Thymus (tissue), 11 donors: ENCODE data around the gene FRAT1. TPM values are rescaled to one million over a fixed set of nuclear protein-coding genes. Genes with fewer than 3 reads are reported as not detected.

Experiments used
- DNase-seq, 9 donors: peaks; one replicate each; pipeline ENCODE4 v3.0.0-alpha.2; 2013; ENCODE audit warnings: low spot score in 9 of 9, low read depth in 6 of 9, missing footprints in 1 of 9
- H3K27ac ChIP-seq, 2 donors: one replicate each; pipeline ENCODE4 v1.5.1; 2013; ENCODE audit warnings: control low read depth in 1 of 2, low read depth in 1 of 2, low read length in 1 of 2, mild to moderate bottlenecking in 1 of 2, moderate library complexity in 1 of 2
- H3K27me3 ChIP-seq, 2 donors: one replicate each; pipeline ENCODE4 v1.5.1; 2013; ENCODE audit warnings: low read length in 1 of 2; ENCODE audit not compliant: control insufficient read depth in 2 of 2, insufficient read depth in 1 of 2
- H3K36me3 ChIP-seq, 2 donors: one replicate each; pipeline ENCODE4 v1.5.1; 2013; ENCODE audit warnings: low read length in 1 of 2, mild to moderate bottlenecking in 1 of 2, moderate library complexity in 1 of 2; ENCODE audit not compliant: control insufficient read depth in 2 of 2, insufficient read depth in 2 of 2
- H3K4me1 ChIP-seq, 2 donors: one replicate each; pipeline ENCODE4 v1.5.1; 2013; ENCODE audit warnings: low read length in 2 of 2; ENCODE audit not compliant: control insufficient read depth in 2 of 2, insufficient read depth in 2 of 2
- H3K4me3 ChIP-seq, 2 donors: one replicate each; pipeline ENCODE4 v1.5.1; 2013; ENCODE audit warnings: low read length in 2 of 2, control low read depth in 1 of 2, mild to moderate bottlenecking in 1 of 2
- H3K9me3 ChIP-seq, 2 donors: one replicate each; pipeline ENCODE4 v1.5.1; 2013; ENCODE audit warnings: low read length in 1 of 2, mild to moderate bottlenecking in 1 of 2; ENCODE audit not compliant: control insufficient read depth in 2 of 2, insufficient read depth in 1 of 2
- WGBS: extraction: QIAGEN DNeasy Blood & Tissue Kit; methylation state at CpG from one replicate; pipeline ENCODE4 v1.1.7; 2013; 5-methylcytosine and 5-hydroxymethylcytosine counted together
- polyA plus RNA-seq: library from polyadenylated mRNA; stranded (reverse); fragments of 200-250 nt; gene quantifications from one replicate; pipeline ENCODE4 v1.2.3, GENCODE V29; 2013
- total RNA-seq: library from RNA; stranded (reverse); fragments of 120-200 nt; gene quantifications from one replicate; pipeline ENCODE4 v1.2.4, GENCODE V29; 2013
- donor health status: healthy.

Gene FRAT1
- total and polyA plus RNA-seq, 2 donors: 4.7 to 6.3 TPM

GRCh38 chr10:97356918-97357317 lies 37.8 kb downstream of the FRAT1 start:
- Histone ChIP-seq H3K36me3 (peaks cover 14 to 20% of the 10 kb centered on the region in 2 donors), H3K27ac (no peak overlapping the region), H3K9me3 (no peaks in the 10 kb centered on the region), H3K4me3 (no peak overlapping the region), H3K27me3 (no peaks in the 10 kb centered on the region), H3K4me1 (no peaks in the 10 kb centered on the region)
- 98% methylated on average over 7 of the region's 7 CpGs for WGBS
- DNase-seq: no peak

GRCh38 chr10:97358349-97358748 lies 39.3 kb downstream of the FRAT1 start:
- no peak overlapping the region for H3K27ac ChIP-seq
- H3K9me3 ChIP-seq: no peaks in the 10 kb centered on the region
- no peaks in the 10 kb centered on the region for H3K4me1 ChIP-seq
- WGBS: 98% methylated on average over 4 of the region's 4 CpGs
- DNase-seq: no peak
- H3K36me3 ChIP-seq: peaks cover 14 to 25% of the 10 kb centered on the region in 2 donors
- H3K4me3 ChIP-seq: no peak overlapping the region
- H3K27me3 ChIP-seq: no peaks in the 10 kb centered on the region

GRCh38 chr10:97358781-97359180 lies 39.7 kb downstream of the FRAT1 start:
- no peaks in the 10 kb centered on the region for H3K27me3 ChIP-seq
- H3K27ac ChIP-seq: no peak overlapping the region
- H3K4me1 ChIP-seq: no peaks in the 10 kb centered on the region
- H3K36me3 ChIP-seq: peaks cover 18 to 29% of the 10 kb centered on the region in 2 donors
- no peak for DNase-seq
- H3K4me3 ChIP-seq: no peak overlapping the region
- H3K9me3 ChIP-seq: no peaks in the 10 kb centered on the region
- WGBS: 80% methylated on average over 3 of the region's 3 CpGs

DNA sequence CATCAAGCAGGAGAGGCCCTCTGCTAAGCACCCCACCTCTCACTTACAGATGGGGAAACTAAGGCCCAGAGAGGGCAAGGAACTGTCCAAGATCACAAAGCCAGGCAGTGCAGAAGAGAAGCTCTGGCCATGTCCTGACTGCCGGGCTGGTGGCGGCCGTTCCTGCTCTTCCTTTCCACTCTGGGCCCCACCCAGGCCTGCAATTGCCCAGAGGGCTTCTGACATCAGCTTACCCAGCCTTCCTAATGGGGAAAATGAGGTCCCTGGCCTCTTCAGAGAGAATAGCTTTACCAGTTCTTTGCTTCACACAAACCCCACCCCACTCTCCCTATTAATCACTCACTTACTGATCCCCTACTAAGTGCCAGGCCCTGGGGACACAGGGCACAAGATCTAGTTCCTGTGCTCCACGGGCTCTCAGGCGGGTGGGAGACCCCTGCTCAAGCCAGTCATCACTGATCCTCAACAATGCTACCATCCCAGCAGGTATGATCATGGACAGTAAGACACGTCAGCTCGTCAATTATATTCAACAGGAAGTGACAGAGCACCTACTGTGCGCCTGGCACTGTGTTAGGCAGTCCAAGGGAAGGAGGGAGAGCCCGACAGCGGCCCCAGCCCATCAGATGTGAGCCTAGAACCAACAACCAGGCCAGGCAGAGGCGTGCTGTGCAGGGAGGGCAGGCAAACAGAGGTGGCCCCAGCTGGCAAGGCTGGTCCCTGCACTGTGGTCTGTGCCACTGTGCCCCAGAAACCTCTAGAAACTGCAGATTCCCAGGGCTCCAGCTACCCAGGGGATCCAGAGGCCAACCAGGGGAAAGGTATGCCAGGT lies 41.9 kb downstream of the FRAT1 start:
- DNase-seq: no peak
- no peak overlapping the region for H3K4me3 ChIP-seq
- no peak overlapping the region for H3K27ac ChIP-seq
- peaks cover 20 to 27% of the 10 kb centered on the region in 2 donors for H3K36me3 ChIP-seq
- H3K9me3 ChIP-seq: no peaks in the 10 kb centered on the region
- no peaks in the 10 kb centered on the region for H3K27me3 ChIP-seq
- 94% methylated on average over 11 of the region's 11 CpGs for WGBS
- no peaks in the 10 kb centered on the region for H3K4me1 ChIP-seq

GRCh38 chr10:97361537-97361901 lies 42.4 kb downstream of the FRAT1 start:
- Histone ChIP-seq H3K9me3 (no peaks in the 10 kb centered on the region), H3K27ac (no peak overlapping the region), H3K27me3 (no peaks in the 10 kb centered on the region), H3K4me3 (no peak overlapping the region), H3K4me1 (no peaks in the 10 kb centered on the region), H3K36me3 (peaks cover 24 to 29% of the 10 kb centered on the region in 2 donors)
- no peak for DNase-seq
- WGBS: 96% methylated on average over 11 of the region's 11 CpGs

DNA sequence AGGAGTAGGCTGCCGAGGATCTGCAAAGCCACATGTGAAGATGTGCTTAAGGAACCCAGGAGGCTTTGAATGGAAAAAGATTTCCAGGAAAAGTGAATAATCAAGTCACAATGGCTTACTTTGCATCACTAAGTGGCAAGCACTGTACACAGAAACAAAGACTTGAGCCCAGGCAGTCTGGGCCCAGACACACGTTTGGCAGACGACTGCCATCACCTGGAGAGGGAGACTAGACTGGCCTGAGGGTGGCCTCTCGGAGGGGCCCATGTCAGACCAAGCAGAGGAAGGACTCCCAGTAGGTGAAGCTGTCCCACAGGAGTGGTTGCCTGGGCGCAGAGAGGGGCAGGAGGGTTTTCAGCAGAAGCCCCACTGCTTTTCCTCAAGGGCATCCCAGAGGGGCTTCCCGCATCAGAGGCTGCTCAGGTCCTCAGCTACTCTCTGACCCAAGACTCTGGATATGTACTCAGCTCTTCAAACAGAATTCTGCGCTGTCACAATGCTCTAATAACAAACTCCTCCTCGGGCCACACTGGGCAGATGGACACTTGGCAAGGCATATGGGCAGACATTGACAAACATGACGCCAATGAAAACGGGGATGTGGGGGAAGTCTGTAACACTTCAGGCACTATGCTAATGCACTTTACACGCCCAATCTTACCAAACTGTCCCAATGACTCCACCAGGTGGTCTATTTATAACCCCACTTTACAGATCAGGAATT lies 43.4 kb downstream of the FRAT1 start:
- H3K4me1 ChIP-seq: no peaks in the 10 kb centered on the region
- no peak overlapping the region for H3K27ac ChIP-seq
- H3K4me3 ChIP-seq: no peak overlapping the region
- WGBS: 97% methylated on average over 11 of the region's 11 CpGs
- no peaks in the 10 kb centered on the region for H3K27me3 ChIP-seq
- no peak for DNase-seq
- H3K9me3 ChIP-seq: no peaks in the 10 kb centered on the region
- H3K36me3 ChIP-seq: peaks cover 20 to 26% of the 10 kb centered on the region in 2 donors

- Histone ChIP-seq H3K4me3 (no peak overlapping the region), H3K9me3 (no peaks in the 10 kb centered on the region), H3K27ac (no peak overlapping the region), H3K4me1 (no peaks in the 10 kb centered on the region), H3K27me3 (no peaks in the 10 kb centered on the region), H3K36me3 (peaks cover 20 to 26% of the 10 kb centered on the region in 2 donors)
- WGBS: 92% methylated on average over 4 of the region's 4 CpGs
- no peak for DNase-seq
These were observed 44.0 kb downstream of the FRAT1 start for GRCh38 chr10:97363071-97363470.

- 59% methylated on average over 19 of the region's 19 CpGs for WGBS
- Histone ChIP-seq H3K4me3 (no peak overlapping the region), H3K27ac (peak overlapping the region in 1 of 2 donors; percentile 32), H3K36me3 (peaks cover 28 to 36% of the 10 kb centered on the region in 2 donors), H3K9me3 (no peaks in the 10 kb centered on the region), H3K4me1 (no peaks in the 10 kb centered on the region), H3K27me3 (no peaks in the 10 kb centered on the region)
- no peak for DNase-seq
These were observed 46.8 kb downstream of the FRAT1 start for GRCh38 chr10:97365761-97366351.

- Histone ChIP-seq H3K4me3 (no peak overlapping the region), H3K4me1 (no peaks in the 10 kb centered on the region), H3K36me3 (peaks cover 30 to 34% of the 10 kb centered on the region in 2 donors), H3K27ac (no peak overlapping the region), H3K9me3 (no peaks in the 10 kb centered on the region), H3K27me3 (no peaks in the 10 kb centered on the region)
- 97% methylated on average over 11 of the region's 11 CpGs for WGBS
- no peak for DNase-seq
These were observed 47.5 kb downstream of the FRAT1 start for GRCh38 chr10:97366572-97366971.
